ENCODE measurements around the gene GMDS. TPM values are rescaled to one million over a fixed set of nuclear protein-coding genes. Genes with fewer than 3 reads are reported as not detected.

GMDS gene
- total and polyA plus RNA-seq, 2 donors (not counting 1 experiment from before 2014, with no cell fraction given) = 12.7 to 34.5 TPM

DNA sequence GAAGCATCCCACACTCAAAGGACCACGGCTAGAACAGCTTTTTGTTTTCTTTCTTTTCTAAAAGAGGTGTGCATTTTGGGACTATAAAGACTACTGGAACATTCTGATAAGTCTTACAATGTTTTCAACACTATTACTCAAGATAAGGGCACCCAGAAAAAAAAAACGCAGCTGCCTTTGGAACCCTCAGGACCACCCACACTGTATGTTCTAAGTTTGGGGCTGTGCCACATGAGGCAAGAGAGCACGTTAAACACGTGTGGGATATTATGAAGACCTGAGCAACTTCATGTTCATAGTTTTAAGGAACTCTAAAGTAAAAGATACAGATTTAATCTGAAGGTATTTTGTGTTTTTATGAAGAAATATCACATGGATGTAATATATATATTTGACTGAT, 431.1 kb downstream of the GMDS start:
- H3K4me2 ChIP-seq (ENCODE audit: extremely low read depth, insufficient read depth, low read length) = no peak overlapping the region
- TF ChIP-seq, protein P1, sequence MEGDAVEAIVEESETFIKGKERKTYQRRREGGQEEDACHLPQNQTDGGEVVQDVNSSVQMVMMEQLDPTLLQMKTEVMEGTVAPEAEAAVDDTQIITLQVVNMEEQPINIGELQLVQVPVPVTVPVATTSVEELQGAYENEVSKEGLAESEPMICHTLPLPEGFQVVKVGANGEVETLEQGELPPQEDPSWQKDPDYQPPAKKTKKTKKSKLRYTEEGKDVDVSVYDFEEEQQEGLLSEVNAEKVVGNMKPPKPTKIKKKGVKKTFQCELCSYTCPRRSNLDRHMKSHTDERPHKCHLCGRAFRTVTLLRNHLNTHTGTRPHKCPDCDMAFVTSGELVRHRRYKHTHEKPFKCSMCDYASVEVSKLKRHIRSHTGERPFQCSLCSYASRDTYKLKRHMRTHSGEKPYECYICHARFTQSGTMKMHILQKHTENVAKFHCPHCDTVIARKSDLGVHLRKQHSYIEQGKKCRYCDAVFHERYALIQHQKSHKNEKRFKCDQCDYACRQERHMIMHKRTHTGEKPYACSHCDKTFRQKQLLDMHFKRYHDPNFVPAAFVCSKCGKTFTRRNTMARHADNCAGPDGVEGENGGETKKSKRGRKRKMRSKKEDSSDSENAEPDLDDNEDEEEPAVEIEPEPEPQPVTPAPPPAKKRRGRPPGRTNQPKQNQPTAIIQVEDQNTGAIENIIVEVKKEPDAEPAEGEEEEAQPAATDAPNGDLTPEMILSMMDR (conservative IDR thresholded peaks at IDR 0.05 in 1 of 2, IDR thresholded peaks at IDR 0.05 in 1 of 2; ENCODE audit: low read depth in 1 of 2, low read length in 2 of 2) = no peak
- TF ChIP-seq EZH2 (IDR thresholded peaks at IDR 0.05; ENCODE audit: low read length, missing control alignments) = no peak

DNA sequence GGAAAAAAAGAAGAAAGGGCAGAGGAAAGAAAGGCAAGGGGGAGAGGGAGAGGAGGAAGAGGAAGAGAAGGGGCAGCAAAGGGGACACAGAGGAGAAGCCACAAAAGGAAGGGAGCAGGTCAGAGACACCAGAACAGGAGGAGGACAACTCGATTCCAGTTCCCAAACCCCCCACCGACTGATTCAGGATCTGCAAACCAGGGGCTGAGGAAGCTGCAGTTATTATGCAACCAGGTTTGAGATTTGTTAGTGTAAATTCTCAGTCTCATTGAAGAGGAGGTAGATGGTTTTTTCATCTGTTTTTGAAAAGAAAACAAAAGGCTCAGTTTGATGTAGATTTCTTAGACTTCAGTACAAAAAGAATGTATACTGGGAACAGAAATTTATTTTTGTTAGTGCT, 432.9 kb downstream of the GMDS start:
- Histone ChIP-seq H2AFZ (ENCODE audit: low read length) (no peak overlapping the region), H3K27ac (ENCODE audit: insufficient read depth, low read length) (no peak overlapping the region), H4K20me1 (ENCODE audit: control insufficient read depth, extremely low read depth, insufficient read depth, low read length) (no peaks in the 10 kb centered on the region), H3K27me3 (ENCODE audit: control insufficient read depth, insufficient read depth, low read length) (no peaks in the 10 kb centered on the region), H3K4me1 (ENCODE audit: control insufficient read depth, extremely low read depth, insufficient read depth, low read length) (no peaks in the 10 kb centered on the region), H3K4me2 (ENCODE audit: extremely low read depth, insufficient read depth, low read length) (no peak overlapping the region), H3K9me3 (ENCODE audit: control insufficient read depth, insufficient read depth, low read depth, low read length) (no peaks in the 10 kb centered on the region), H3K79me2 (ENCODE audit: control insufficient read depth, insufficient read depth, low read length) (no peaks in the 10 kb centered on the region), H3K9ac (ENCODE audit: insufficient read depth, low read length) (no peak overlapping the region), H3K36me3 (ENCODE audit: control insufficient read depth, insufficient read depth, low read length) (no peaks in the 10 kb centered on the region), H3K4me3 (replicated peaks in 1 of 4; ENCODE audit: control extremely low read depth in 1 of 4, insufficient read depth in 1 of 4, low read depth in 3 of 4, low read length in 4 of 4) (no peak overlapping the region)
- DNase-seq (ENCODE audit: low read depth in 2 of 2) = no peak
- TF ChIP-seq, protein P1 (conservative IDR thresholded peaks at IDR 0.05 in 1 of 2, IDR thresholded peaks at IDR 0.05 in 1 of 2; ENCODE audit: low read depth in 1 of 2, low read length in 2 of 2) = no peak
- no peak for TF ChIP-seq EZH2 (IDR thresholded peaks at IDR 0.05; ENCODE audit: low read length, missing control alignments)

More for the DNA sequence above, 431.1 kb downstream of the GMDS start:
- Histone ChIP-seq H3K27me3 (ENCODE audit: control insufficient read depth, insufficient read depth, low read length) (no peaks in the 10 kb centered on the region), H3K4me1 (ENCODE audit: control insufficient read depth, extremely low read depth, insufficient read depth, low read length) (no peaks in the 10 kb centered on the region), H4K20me1 (ENCODE audit: control insufficient read depth, extremely low read depth, insufficient read depth, low read length) (no peaks in the 10 kb centered on the region), H3K36me3 (ENCODE audit: control insufficient read depth, insufficient read depth, low read length) (no peaks in the 10 kb centered on the region), H3K9me3 (ENCODE audit: control insufficient read depth, insufficient read depth, low read depth, low read length) (no peaks in the 10 kb centered on the region), H2AFZ (ENCODE audit: low read length) (no peak overlapping the region), H3K27ac (ENCODE audit: insufficient read depth, low read length) (no peak overlapping the region), H3K9ac (ENCODE audit: insufficient read depth, low read length) (no peak overlapping the region), H3K79me2 (ENCODE audit: control insufficient read depth, insufficient read depth, low read length) (no peaks in the 10 kb centered on the region), H3K4me3 (replicated peaks in 1 of 4; ENCODE audit: control extremely low read depth in 1 of 4, insufficient read depth in 1 of 4, low read depth in 3 of 4, low read length in 4 of 4) (no peak overlapping the region)
- no peak for DNase-seq (ENCODE audit: low read depth in 2 of 2)

DNA sequence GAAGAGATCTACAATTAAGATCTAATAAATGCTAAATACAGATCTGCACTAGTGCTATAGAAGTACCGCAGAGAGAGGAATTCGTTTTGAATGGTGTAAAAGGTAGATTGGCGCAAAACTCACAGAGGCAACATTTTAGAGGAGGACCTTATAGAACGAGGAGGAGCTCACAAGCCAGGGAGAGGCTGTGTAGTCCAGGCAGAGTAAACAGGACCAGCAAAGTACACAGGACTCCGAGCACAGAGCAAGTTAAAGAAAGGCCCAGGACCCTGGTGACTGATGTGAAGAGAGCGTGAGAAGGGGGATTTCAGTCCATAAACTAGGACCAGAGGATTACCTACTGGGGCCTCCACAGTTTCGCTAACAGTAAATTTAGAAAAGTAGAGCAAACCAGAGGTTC, 433.4 kb downstream of the GMDS start:
- H3K9me3 ChIP-seq (ENCODE audit: control insufficient read depth, insufficient read depth, low read depth, low read length) = no peaks in the 10 kb centered on the region
- no peak for DNase-seq (ENCODE audit: low read depth in 2 of 2)
- H3K27ac ChIP-seq (ENCODE audit: insufficient read depth, low read length) = no peak overlapping the region
- TF ChIP-seq EZH2 (IDR thresholded peaks at IDR 0.05; ENCODE audit: low read length, missing control alignments) = no peak
- TF ChIP-seq, protein P1 (conservative IDR thresholded peaks at IDR 0.05 in 1 of 2, IDR thresholded peaks at IDR 0.05 in 1 of 2; ENCODE audit: low read depth in 1 of 2, low read length in 2 of 2) = no peak
- H2AFZ ChIP-seq (ENCODE audit: low read length) = no peak overlapping the region
- no peaks in the 10 kb centered on the region for H3K79me2 ChIP-seq (ENCODE audit: control insufficient read depth, insufficient read depth, low read length)
- no peak overlapping the region for H3K4me2 ChIP-seq (ENCODE audit: extremely low read depth, insufficient read depth, low read length)
- H3K27me3 ChIP-seq (ENCODE audit: control insufficient read depth, insufficient read depth, low read length) = no peaks in the 10 kb centered on the region
- no peaks in the 10 kb centered on the region for H3K36me3 ChIP-seq (ENCODE audit: control insufficient read depth, insufficient read depth, low read length)
- H3K9ac ChIP-seq (ENCODE audit: insufficient read depth, low read length) = no peak overlapping the region
- no peak overlapping the region for H3K4me3 ChIP-seq (replicated peaks in 1 of 4; ENCODE audit: control extremely low read depth in 1 of 4, insufficient read depth in 1 of 4, low read depth in 3 of 4, low read length in 4 of 4)
- H4K20me1 ChIP-seq (ENCODE audit: control insufficient read depth, extremely low read depth, insufficient read depth, low read length) = no peaks in the 10 kb centered on the region
- H3K4me1 ChIP-seq (ENCODE audit: control insufficient read depth, extremely low read depth, insufficient read depth, low read length) = no peaks in the 10 kb centered on the region

Measured in fibroblast of lung (primary cell).